ENCODE measurements around the gene SCLY. TPM values are rescaled to one million over a fixed set of nuclear protein-coding genes. Genes with fewer than 3 reads are reported as not detected.
A peak's percentile ranks its signal among the peaks of the same experiment; 100 is the strongest.

Gene SCLY
- total and polyA plus RNA-seq, 9 donors, result 5.3 to 11.6 (median 9.6) TPM

DNA sequence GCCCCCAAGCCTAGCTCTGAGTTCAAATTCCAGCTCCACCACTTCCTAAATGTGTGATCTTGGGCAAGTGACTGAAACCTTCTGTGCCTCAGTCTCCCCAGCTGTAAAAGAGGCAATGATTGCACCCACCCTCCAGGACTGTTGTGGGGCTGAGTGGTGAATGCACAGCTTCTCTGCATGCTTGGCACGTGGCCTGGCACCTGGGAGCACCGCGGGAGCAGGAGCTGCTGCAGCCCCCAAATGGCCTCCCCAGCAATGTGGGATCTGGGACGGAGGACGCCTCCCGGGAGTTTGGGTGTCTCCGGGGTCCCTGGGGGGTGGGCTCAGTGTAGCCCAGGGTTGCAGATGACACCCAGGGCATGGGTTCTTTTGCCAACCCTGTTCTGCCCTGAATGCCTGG is 79.2 kb downstream of the SCLY start:
- peaks cover 79% of the 10 kb centered on the region for H3K4me1 ChIP-seq (ENCODE audit: control insufficient read depth, insufficient read depth, low read length)
- WGBS (ENCODE audit: insufficient coverage), result 84% methylated on average over 5 of the region's 7 CpGs
- H3K36me3 ChIP-seq (ENCODE audit: control insufficient read depth, insufficient read depth, low read length), result peaks cover 18% of the 10 kb centered on the region
- no peaks in the 10 kb centered on the region for H3K27me3 ChIP-seq (ENCODE audit: control insufficient read depth, insufficient read depth, low read length)
- H3K9me3 ChIP-seq (replicated peaks; ENCODE audit: control insufficient read depth, low read depth, low read length), result no peaks in the 10 kb centered on the region
- H3K27ac ChIP-seq (ENCODE audit: low read length), result no peak overlapping the region
- DNase-seq, result no peak
- H3K4me3 ChIP-seq (ENCODE audit: low read length), result no peak overlapping the region

DNA sequence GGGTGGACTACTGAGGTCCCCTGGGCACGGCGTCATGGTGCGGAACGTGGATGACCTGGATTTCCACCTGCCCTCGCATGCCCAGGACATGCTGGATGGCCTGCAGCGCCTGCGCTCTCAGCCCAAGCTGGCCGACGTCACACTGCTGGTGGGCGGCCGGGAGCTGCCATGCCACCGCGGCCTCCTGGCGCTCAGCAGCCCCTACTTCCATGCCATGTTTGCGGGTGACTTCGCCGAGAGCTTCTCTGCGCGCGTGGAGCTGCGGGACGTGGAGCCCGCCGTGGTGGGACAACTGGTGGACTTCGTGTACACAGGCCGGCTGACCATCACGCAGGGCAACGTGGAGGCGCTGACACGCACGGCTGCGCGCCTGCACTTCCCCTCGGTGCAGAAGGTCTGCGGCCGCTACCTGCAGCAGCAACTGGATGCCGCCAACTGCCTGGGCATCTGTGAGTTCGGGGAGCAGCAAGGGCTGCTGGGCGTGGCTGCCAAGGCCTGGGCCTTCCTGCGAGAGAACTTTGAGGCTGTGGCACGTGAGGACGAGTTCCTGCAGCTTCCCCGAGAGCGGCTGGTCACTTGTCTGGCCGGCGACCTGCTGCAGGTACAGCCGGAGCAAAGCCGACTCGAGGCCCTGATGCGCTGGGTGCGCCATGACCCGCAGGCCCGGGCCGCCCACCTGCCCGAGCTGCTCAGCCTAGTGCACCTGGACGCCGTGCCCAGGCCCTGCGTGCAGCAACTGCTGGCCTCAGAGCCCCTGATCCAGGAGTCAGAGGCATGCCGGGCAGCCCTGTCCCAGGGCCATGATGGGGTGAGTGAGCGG is 80.1 kb downstream of the SCLY start:
- no peak for DNase-seq
- Histone ChIP-seq H3K27me3 (ENCODE audit: control insufficient read depth, insufficient read depth, low read length) (no peaks in the 10 kb centered on the region), H3K4me3 (ENCODE audit: low read length) (no peak overlapping the region), H3K4me1 (ENCODE audit: control insufficient read depth, insufficient read depth, low read length) (peaks cover 75% of the 10 kb centered on the region), H3K27ac (ENCODE audit: low read length) (no peak overlapping the region), H3K36me3 (ENCODE audit: control insufficient read depth, insufficient read depth, low read length) (peaks cover 18% of the 10 kb centered on the region), H3K9me3 (replicated peaks; ENCODE audit: control insufficient read depth, low read depth, low read length) (no peaks in the 10 kb centered on the region)
- WGBS (ENCODE audit: insufficient coverage), result 89% methylated on average over 60 of the region's 60 CpGs

DNA sequence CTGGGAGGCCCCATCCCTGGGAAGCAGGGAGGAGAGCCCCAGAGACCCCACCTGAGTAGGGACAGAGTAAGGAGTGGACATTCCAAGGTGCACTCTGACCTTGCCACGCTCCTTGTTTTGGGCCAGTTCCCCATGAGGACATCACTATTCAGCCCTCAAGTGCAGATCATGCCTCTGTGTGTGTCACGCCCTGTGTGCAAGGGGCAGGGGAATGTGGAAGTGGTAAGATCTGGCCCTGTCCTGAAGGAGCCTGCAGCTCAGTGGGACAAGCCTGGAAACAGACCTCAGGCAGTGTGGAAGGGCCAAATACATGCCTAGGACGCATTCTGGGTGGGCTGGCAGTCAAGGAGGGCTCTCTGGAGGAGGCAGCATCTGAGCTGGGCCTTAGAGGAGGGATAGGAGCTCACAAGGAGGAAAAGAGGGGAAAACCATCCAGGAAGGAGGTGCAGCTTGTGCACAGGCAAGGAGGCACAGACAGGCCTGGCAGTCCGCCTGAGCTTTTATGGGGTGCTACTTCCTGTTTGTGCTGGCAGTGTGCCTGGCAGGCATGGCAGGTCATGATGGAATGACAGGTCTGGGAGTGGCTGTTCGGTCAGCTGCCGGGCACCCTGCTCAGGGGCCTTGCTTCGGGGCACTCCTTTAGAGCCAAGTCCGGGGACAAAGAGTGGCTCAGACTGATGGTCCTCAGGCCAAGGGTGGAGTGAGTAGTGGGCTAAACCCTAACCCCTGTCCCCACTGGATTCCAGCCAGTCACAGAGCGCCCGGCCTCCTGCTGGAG is 80.9 kb downstream of the SCLY start:
- Histone ChIP-seq H3K27ac (ENCODE audit: low read length) (peak overlapping the region; percentile 18), H3K27me3 (ENCODE audit: control insufficient read depth, insufficient read depth, low read length) (no peaks in the 10 kb centered on the region), H3K4me3 (ENCODE audit: low read length) (no peak overlapping the region), H3K4me1 (ENCODE audit: control insufficient read depth, insufficient read depth, low read length) (peaks cover 70% of the 10 kb centered on the region), H3K36me3 (ENCODE audit: control insufficient read depth, insufficient read depth, low read length) (peaks cover 18% of the 10 kb centered on the region), H3K9me3 (replicated peaks; ENCODE audit: control insufficient read depth, low read depth, low read length) (no peaks in the 10 kb centered on the region)
- WGBS (ENCODE audit: insufficient coverage), result 71% methylated on average over 7 of the region's 10 CpGs
- peak; percentile 52 for DNase-seq

DNA sequence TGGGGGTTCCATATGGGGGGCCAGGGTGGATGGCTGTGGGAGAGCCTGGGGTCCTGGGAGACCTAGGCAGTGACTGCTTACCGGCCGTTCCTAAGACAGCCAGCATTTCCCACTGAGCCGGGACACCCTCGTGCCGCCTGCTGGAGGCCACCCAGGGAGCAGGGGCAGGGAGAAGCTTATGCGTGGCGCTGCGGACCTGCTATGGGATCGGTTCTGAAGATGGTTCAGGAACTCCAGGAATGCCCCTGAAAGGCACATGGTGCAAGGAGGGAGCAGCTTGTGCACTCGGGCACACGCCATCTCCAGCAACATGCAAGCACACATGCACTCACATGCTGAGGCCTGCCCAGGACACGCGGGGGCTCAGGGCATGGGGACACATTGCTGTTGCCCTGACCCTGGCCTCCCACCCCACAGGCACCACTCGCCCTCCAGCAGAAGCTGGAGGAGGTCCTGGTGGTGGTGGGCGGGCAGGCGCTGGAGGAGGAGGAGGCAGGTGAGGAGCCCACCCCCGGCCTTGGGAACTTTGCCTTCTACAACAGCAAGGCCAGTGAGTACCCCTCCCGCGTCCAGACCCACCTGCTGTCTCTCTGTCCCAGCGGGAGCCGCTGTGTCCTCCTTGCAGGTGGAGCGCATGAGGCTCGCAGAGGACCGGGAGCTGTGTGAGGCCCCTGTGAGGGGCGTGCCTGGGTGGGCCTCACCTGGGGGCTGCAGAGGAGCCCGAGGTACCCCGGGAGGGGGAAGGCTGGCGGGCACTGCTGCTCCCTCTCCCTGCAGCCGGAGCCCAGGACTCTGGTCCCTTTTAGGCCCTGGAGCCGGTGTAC is 81.8 kb downstream of the SCLY start:
- H3K4me3 ChIP-seq (ENCODE audit: low read length), result no peak overlapping the region
- WGBS (ENCODE audit: insufficient coverage), result 50% methylated on average over 19 of the region's 30 CpGs
- no peak for DNase-seq
- peaks cover 67% of the 10 kb centered on the region for H3K4me1 ChIP-seq (ENCODE audit: control insufficient read depth, insufficient read depth, low read length)
- no peaks in the 10 kb centered on the region for H3K27me3 ChIP-seq (ENCODE audit: control insufficient read depth, insufficient read depth, low read length)
- H3K9me3 ChIP-seq (replicated peaks; ENCODE audit: control insufficient read depth, low read depth, low read length), result no peaks in the 10 kb centered on the region
- H3K36me3 ChIP-seq (ENCODE audit: control insufficient read depth, insufficient read depth, low read length), result peaks cover 18% of the 10 kb centered on the region
- H3K27ac ChIP-seq (ENCODE audit: low read length), result peak overlapping the region; percentile 56

DNA sequence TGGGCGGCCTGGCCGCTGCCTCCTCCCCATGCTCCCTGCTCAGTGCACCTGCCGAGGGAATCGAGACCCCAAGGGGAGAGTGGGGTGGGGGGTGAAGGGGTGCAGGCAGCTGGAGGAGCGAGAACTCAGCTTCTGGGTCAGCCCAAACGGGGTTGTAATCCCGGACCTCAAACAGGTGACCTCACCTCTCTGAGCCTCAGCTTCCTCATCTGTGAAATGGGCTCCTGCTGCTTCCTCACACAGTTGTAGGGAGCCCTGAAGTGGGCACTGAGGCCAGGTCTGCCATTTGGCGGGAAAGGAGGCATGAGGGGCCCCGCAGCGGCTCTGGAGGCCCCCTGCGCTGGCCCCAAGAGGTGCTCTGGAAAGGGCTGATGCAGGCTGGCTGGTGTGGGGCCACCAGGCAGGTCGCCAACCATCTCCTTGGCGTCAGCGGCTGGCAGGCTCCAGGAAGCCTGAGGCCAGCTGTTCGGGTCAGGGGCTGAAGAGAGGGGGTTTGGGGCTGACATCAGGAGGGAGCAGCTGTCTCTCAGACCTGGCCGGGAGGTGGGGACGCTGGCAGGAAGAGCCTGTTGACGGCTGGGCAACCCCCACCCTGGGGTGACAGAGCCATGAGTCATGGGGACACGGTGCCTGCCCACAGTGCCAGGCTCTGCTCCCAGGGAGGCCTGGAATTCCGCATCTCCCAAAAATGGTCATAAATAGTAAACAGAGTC is 82.6 kb downstream of the SCLY start:
- Histone ChIP-seq H3K4me1 (ENCODE audit: control insufficient read depth, insufficient read depth, low read length) (peaks cover 67% of the 10 kb centered on the region), H3K36me3 (ENCODE audit: control insufficient read depth, insufficient read depth, low read length) (peaks cover 18% of the 10 kb centered on the region), H3K27ac (ENCODE audit: low read length) (peak overlapping the region; percentile 56), H3K27me3 (ENCODE audit: control insufficient read depth, insufficient read depth, low read length) (no peaks in the 10 kb centered on the region), H3K9me3 (replicated peaks; ENCODE audit: control insufficient read depth, low read depth, low read length) (no peaks in the 10 kb centered on the region), H3K4me3 (ENCODE audit: low read length) (no peak overlapping the region)
- peak; percentile 71 for DNase-seq
- 49% methylated on average over 10 of the region's 20 CpGs for WGBS (ENCODE audit: insufficient coverage)

DNA sequence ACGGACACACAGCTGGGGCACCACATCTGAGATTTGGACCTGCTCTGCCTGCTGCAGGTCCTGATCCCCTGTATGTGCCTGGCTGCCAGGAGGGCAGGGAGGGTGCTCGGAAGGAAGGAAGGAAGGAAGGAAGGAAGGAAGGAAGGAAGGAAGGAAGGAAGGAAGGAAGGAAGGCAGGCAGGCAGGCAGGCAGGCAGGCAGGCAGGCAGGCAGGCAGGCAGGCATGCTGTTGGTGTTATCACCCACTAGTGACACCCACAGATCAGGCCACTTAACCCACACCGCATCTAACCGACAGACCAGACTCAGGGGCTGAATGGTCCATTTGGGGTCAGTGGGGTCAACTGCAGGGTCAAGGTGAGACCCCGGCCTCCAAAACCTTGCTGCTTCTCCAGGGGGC is 83.5 kb downstream of the SCLY start:
- Histone ChIP-seq H3K36me3 (ENCODE audit: control insufficient read depth, insufficient read depth, low read length) (peaks cover 18% of the 10 kb centered on the region), H3K9me3 (replicated peaks; ENCODE audit: control insufficient read depth, low read depth, low read length) (no peaks in the 10 kb centered on the region), H3K4me3 (ENCODE audit: low read length) (no peak overlapping the region), H3K27ac (ENCODE audit: low read length) (peak overlapping the region; percentile 56), H3K4me1 (ENCODE audit: control insufficient read depth, insufficient read depth, low read length) (peaks cover 66% of the 10 kb centered on the region), H3K27me3 (ENCODE audit: control insufficient read depth, insufficient read depth, low read length) (no peaks in the 10 kb centered on the region)
- no peak for DNase-seq
- 40% methylated on average over 1 of the region's 5 CpGs for WGBS (ENCODE audit: insufficient coverage)

DNA sequence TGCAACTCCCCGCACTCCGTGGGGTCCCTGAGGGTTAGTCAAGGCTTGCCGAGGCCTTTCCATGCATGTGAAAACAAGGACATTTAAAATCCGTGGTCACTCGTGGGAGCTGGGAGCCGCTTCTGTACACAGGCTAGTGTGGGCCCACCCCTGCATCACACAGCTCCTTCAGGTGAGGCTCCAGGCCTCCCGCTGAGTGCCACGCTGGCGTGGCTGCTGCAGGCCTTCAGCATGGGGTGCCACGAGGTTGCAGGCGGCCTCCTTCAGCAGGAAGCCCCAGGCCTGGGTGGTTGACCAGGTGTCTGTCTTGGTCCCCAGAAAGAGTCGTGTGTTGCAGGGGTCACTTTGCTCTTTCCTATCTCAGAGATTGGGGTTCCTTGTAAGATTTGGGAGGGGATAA is 84.2 kb downstream of the SCLY start:
- no peak for DNase-seq
- no peak overlapping the region for H3K4me3 ChIP-seq (ENCODE audit: low read length)
- H3K36me3 ChIP-seq (ENCODE audit: control insufficient read depth, insufficient read depth, low read length), result peaks cover 18% of the 10 kb centered on the region
- no peaks in the 10 kb centered on the region for H3K27me3 ChIP-seq (ENCODE audit: control insufficient read depth, insufficient read depth, low read length)
- peaks cover 66% of the 10 kb centered on the region for H3K4me1 ChIP-seq (ENCODE audit: control insufficient read depth, insufficient read depth, low read length)
- H3K9me3 ChIP-seq (replicated peaks; ENCODE audit: control insufficient read depth, low read depth, low read length), result no peaks in the 10 kb centered on the region
- WGBS (ENCODE audit: insufficient coverage), result 65% methylated on average over 8 of the region's 12 CpGs
- no peak overlapping the region for H3K27ac ChIP-seq (ENCODE audit: low read length)

DNA sequence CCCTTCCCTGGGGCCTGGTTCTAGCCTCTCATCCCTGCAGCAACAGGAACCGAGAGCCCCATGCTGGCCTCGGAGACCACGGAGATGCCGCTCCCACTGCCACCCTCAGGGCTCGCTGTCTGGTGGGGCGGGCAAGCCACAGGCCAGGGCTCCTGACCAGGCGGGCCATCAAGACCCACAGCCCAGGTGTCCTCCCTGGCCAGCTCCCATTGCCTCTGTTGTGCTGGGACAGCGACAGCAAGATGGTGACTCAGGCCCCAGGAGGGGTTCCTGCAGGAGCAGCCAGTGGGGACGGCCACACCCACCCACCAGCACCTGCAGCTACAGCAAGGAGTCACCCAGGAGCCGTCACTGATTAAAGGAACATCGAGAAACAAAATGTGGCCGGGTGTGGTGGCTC is 85.0 kb downstream of the SCLY start:
- no peaks in the 10 kb centered on the region for H3K27me3 ChIP-seq (ENCODE audit: control insufficient read depth, insufficient read depth, low read length)
- peaks cover 16% of the 10 kb centered on the region for H3K36me3 ChIP-seq (ENCODE audit: control insufficient read depth, insufficient read depth, low read length)
- H3K9me3 ChIP-seq (replicated peaks; ENCODE audit: control insufficient read depth, low read depth, low read length), result no peaks in the 10 kb centered on the region
- WGBS (ENCODE audit: insufficient coverage), result 89% methylated on average over 8 of the region's 12 CpGs
- DNase-seq, result no peak
- no peak overlapping the region for H3K27ac ChIP-seq (ENCODE audit: low read length)
- peaks cover 71% of the 10 kb centered on the region for H3K4me1 ChIP-seq (ENCODE audit: control insufficient read depth, insufficient read depth, low read length)
- no peak overlapping the region for H3K4me3 ChIP-seq (ENCODE audit: low read length)

DNA sequence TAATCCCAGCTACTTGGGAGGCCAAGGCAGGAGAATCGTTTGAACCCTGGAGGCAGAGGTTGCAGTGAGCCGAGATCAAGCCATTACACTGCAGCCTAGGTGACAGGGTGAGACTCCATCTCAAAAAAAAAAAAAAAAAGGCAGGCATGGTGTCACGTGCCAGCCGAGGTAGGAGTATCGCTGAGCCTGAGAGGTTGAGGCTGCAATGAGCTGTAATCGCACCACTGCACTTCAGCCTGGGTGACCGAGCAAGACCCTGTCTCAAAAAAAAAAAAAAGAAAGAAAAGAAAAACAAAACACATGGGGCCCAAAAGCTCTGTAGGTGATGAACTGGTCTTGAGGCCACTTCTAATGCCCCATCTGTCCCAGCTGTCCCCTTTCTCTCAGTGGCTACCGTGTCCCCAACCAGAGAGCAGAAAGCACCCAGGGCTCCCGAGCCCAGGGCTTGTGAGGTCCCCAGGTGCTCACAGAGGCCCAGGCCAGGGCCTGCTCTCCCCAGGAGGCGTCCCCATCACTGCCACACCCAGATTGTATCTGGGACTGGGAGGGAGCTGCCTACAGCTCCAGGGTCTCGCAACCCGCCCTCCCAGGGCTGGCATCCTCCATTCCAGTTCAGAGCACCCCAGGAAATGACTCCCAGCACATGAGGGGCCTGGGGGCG is 86.2 kb downstream of the SCLY start:
- H3K36me3 ChIP-seq (ENCODE audit: control insufficient read depth, insufficient read depth, low read length), result peaks cover 9% of the 10 kb centered on the region
- no peak overlapping the region for H3K4me3 ChIP-seq (ENCODE audit: low read length)
- 67% methylated on average over 4 of the region's 13 CpGs for WGBS (ENCODE audit: insufficient coverage)
- no peaks in the 10 kb centered on the region for H3K27me3 ChIP-seq (ENCODE audit: control insufficient read depth, insufficient read depth, low read length)
- no peak for DNase-seq
- H3K27ac ChIP-seq (ENCODE audit: low read length), result no peak overlapping the region
- peaks cover 71% of the 10 kb centered on the region for H3K4me1 ChIP-seq (ENCODE audit: control insufficient read depth, insufficient read depth, low read length)
- H3K9me3 ChIP-seq (replicated peaks; ENCODE audit: control insufficient read depth, low read depth, low read length), result no peaks in the 10 kb centered on the region
